Renal cortical epithelial cell (primary cell): ENCODE data around the gene CCL22. TPM values are rescaled to one million over a fixed set of nuclear protein-coding genes. Genes with fewer than 3 reads are reported as not detected.

ENCODE experiments used
- DNase-seq: peaks from one replicate; pipeline ENCODE4 v3.0.0-alpha.2; 2011; ENCODE audit warnings: low read depth
- total RNA-seq: library from RNA; depleted of rRNA; stranded (reverse); fragments of >200 nt; gene quantifications from 2 replicates; pipeline ENCODE4 v1.2.3, GENCODE V29; 2014

Gene CCL22
- total RNA-seq, 1 donor from 2014 or later: not detected

DNA sequence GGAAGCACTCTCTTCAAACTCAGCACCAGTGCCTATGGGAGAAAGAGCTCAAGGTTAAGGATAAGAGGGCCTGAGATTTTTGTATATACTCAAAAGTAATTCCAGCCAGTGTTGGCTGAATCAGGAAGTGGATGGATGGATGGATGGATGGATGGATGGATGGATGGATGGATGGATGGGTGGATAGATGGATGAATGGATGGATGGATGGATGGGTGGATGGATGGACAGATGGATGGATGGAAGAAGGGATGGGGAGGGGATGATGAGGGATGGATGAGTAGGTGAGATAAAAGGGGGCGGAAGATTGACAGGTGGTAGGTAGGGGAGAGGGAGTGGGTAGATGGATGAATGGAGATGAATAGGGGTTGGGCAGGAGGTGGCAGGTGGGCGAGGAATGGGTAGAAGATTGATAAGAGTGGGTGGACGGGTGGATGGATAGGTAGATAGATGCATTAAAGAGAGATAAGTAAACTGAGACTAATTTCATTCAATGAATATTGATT is 17.8 kb downstream of the CCL22 start:
- no peak for DNase-seq

DNA sequence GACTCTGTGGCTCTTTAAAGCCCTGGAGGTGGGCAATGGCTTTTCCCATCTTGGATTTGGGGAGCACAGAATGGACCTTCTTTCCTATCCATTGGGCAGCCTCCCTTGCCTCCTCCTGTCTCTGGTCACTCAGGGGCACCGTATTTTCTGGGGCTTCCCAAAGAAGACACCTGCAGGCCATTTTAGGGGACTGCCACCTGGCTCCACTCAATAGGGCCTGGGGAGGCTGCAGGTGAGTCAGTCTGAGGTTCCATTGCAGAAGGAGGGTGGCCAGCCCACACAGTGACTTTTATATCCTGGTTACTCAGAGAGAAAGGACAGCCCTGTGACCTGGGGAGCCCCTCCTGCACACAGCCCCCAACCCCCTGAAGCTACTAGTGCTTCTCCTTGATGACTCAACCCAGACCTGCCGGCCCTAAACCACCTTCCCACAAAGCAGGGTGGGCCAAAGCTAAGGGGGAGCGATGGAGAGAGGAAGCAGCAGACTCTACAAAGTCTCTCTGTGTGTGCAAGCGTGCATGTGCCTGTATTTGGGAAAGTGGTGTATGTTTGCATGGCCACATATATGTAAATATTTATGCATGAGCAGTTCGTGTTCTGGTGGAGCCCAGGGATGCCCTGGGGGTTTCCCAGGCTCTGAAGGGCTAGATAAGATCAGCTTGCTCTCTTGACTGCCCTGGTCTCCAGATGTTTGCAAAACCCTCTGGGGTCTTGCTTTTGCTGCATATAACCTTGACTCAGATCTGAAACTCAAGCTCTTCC is 18.7 kb downstream of the CCL22 start:
- DNase-seq: peak; percentile 42

DNA sequence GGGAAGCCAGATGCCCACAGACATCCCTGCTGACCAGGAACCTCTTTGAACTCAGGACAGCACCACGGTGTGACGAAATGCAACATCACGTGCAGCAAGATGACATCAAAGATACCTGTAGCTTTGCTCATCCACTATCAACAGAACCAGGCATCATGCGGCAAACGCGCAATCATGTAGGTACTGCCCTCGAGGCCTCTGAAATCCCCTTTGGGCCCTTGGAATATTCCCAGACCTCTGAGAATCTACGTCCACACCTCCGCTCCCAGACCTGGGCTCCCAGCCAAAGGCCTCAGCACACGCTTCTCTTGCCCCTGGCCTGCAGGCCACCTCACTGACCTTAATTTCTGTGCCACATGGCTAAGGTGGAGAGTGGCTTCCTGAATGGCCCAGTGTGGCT is 21.0 kb downstream of the CCL22 start:
- peak; percentile 51 for DNase-seq

DNA sequence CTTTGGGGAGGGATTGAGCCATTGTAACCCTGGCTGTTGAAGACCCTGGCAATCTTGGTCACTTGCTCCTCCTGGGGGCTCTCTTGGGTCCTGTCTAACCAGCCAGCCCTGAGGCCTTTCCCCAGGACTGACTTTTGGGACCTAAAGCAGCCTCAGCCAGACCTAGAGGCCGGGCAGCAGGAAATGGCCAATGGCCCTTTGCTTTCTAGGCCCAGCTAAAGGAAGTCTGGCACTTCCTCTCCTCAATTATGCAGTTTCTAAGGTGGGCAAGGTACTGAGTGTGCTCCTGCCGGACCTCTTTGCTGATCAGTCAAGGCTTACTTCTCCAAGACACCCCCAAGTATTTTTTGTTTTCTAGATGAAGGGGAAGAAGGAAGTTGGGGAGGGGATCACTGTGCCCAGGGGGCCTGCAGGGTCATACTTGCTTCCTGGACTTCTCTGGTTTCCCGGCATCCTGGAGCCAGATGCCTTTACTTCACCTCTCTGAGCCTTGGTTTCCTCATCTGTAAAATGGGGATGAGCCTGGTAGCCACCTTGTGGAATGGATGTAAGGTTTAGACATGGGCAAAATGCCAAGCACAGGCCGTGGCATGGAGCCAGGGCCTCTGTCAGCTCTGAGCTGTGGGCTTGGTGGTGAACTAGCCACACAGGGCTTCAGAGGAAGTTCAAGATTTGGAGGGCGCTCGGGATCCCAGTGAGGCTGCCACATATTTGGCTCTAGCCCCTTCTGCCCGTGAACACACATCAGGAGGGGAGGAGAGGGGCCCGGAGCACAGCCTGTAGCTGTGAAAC is 22.3 kb downstream of the CCL22 start:
- no peak for DNase-seq

DNA sequence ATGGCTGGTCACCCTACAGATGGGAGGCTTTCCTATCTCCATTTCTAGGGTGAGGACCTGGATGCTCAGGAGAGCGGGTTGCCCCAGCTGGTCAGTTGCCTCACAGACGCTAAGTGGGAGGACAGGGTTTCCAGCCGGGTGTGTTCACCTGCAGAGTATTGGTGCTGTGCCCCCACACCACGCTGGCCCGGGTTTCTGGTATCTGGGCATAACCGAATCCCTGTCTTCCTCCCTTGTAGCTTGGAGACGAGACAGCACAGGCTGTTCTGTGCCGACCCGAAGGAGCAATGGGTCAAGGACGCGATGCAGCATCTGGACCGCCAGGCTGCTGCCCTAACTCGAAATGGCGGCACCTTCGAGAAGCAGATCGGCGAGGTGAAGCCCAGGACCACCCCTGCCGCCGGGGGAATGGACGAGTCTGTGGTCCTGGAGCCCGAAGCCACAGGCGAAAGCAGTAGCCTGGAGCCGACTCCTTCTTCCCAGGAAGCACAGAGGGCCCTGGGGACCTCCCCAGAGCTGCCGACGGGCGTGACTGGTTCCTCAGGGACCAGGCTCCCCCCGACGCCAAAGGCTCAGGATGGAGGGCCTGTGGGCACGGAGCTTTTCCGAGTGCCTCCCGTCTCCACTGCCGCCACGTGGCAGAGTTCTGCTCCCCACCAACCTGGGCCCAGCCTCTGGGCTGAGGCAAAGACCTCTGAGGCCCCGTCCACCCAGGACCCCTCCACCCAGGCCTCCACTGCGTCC is 23.4 kb downstream of the CCL22 start:
- no peak for DNase-seq

GRCh38 chr16:57382535-57383275 is 24.1 kb downstream of the CCL22 start:
- no peak for DNase-seq

DNA sequence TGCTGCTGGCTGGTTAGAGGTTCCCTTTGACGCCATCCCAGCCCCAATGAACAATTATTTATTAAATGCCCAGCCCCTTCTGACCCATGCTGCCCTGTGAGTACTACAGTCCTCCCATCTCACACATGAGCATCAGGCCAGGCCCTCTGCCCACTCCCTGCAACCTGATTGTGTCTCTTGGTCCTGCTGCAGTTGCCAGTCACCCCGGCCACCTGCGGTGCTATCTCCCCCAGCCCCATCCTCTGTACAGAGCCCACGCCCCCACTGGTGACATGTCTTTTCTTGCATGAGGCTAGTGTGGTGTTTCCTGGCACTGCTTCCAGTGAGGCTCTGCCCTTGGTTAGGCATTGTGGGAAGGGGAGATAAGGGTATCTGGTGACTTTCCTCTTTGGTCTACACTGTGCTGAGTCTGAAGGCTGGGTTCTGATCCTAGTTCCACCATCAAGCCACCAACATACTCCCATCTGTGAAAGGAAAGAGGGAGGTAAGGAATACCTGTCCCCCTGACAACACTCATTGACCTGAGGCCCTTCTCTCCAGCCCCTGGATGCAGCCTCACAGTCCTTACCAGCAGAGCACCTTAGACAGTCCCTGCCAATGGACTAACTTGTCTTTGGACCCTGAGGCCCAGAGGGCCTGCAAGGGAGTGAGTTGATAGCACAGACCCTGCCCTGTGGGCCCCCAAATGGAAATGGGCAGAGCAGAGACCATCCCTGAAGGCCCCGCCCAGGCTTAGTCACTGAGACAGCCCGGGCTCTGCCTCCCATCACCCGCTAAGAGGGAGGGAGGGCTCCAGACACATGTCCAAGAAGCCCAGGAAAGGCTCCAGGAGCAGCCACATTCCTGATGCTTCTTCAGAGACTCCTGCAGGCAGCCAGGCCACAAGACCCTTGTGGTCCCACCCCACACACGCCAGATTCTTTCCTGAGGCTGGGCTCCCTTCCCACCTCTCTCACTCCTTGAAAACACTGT is 25.0 kb downstream of the CCL22 start:
- peak; percentile 47 for DNase-seq

- no peak for DNase-seq
These were observed 25.9 kb downstream of the CCL22 start for GRCh38 chr16:57384248-57385070.

DNA sequence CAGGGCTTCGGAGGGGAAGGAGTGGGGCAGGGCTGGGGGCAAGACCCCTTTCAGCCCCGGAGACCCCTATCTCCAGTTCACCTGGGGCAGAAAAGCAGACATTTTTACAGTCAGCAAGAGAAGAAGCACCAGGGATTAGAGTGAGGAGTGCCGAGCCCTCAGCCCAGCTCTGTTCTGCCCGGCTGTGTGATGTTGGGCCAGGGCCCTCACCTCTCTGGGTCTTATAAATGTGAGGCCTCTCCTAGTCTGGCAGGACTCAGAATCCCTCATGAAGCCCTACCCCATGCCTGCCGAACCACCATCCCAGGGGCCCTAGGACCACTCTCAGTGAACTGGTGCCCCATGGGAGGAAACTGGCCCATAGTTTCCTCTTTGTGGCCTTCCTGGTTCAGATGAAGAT is 26.5 kb downstream of the CCL22 start:
- no peak for DNase-seq

DNA sequence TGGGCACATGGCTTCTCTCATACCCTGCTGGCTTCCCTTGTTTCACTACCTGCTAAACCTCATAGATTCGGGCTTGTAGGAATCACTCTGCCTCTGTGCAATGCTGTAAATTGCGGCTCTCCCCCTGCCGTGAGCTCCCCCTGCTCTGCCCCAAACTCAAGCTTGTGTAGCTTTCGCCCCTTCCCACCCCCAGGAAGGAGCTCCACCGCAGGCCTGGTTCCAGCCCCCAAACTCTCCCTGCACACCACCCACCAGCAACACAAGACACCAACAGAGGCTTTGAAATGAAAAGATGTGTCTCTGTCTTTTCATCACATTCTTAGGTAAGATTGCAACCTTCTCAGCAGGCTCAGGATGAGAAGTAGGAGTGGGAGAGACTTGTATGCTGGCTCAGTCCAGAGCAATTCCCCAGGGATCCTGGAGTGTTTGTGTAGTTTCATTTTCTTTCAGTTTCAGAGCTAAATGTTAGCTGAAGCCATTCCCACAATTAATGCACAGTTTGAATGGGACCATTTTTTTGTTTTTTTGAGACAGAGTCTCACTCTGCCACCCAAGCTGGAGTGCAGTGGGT is 27.9 kb downstream of the CCL22 start:
- DNase-seq: no peak

DNA sequence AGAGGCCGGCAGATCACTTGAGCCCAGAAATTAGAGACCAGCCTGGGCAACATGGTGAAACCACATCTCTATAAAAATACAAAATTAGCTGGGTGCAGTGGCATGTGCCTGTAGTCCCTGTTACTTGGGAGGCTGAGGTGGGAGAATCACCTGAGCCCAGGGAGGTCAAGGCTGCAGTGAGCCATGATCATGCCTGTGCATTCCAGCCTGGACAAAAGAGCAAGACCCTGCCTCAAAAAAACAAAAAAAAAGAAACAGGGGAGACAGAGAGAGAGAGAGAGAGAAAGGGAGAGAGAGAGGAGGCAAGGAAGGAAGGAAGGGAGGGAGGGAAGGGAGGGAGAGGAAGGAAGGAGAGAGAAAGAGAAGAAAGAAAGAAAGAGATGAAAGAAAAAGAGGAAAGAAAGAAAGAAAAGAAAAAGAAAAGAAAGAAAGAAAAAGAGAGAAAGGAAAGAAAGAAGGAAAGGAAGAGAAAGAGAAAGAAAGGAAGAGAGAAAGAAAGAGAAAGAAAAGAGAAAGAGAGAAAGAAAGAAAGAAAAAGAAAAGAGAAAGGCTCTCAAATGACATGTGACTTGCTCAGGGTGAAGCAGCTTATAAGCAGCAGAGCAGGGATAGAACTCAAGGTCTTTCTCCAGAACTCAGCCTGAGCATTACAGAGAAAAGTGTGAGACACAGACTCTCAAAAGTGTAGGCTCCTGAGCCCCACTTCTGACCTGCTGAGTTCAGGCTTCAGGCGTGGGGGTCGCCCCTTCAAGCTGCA is 29.2 kb downstream of the CCL22 start:
- DNase-seq: no peak

GRCh38 chr16:57388359-57389086 is 29.9 kb downstream of the CCL22 start:
- DNase-seq: peak; percentile 63

GRCh38 chr16:57389087-57389468 is 30.5 kb downstream of the CCL22 start:
- no peak for DNase-seq

DNA sequence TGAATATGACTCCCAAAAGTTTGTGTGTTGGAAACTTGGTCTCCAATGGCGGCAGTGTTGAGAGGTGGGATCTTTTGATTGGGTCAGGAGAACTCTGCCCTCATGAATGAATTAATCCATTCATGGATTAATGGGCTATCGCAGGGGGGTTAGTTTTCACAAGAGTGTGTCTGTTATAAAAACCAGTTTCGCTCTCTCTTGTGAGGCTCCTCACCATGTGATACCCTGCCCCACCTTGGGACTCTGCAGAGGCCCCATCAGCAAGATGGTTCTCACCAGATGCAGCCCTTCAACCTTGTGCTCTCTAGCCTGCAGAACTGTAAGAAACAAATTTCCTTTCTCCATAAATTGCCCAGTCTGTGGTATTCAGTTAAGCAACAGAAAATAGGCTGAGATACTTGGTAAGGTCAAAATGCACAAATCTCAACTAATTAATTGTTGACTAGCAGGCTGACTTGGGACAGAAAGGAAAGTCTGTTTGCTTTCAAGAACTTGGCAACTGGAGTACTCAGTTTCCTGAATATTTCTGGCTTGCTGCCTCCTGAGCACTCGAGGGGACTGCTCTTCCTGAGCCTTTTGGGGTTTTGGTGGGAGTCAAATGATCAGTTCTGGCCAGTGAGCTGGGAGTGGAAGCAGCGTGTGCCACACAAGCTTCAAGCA is 32.2 kb downstream of the CCL22 start:
- DNase-seq: no peak

DNA sequence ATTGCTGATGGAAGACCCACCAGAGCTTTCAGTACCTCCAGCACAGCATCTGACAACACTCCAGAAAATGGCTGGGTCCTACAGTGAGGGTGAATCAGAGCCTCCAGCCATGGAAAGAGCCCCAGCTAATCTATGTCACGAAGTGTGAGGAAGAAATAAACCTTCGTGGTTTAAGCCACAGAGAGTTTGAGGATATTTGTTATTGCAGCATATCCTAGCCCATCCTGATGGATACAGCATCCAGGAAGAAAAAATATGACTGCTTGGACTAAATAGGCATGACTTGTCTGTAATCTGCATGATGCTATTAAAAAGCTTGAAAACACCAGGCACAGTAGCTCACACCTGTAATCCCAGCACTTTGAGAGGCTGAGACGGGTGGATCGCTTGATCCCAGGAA is 32.7 kb downstream of the CCL22 start:
- DNase-seq: no peak

DNA sequence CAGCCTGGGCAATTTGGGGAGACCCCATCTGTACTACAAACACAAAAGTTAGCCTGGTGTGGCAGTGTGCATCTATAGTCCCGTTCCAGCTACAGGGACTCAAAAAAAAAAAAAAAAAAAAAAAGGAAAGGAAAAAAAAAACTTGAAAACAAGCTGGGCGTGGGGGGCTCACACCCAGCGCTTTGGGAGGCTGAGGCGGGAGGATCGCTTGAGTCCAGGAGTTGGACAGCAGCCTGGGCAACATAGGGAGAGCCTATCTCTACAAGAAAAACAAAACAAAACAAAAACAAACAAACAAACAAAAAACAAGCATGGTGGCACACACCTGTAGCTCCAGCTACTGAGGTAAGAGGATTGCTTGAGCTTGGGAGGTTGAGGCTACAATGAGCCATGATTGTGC is 33.1 kb downstream of the CCL22 start:
- no peak for DNase-seq

DNA sequence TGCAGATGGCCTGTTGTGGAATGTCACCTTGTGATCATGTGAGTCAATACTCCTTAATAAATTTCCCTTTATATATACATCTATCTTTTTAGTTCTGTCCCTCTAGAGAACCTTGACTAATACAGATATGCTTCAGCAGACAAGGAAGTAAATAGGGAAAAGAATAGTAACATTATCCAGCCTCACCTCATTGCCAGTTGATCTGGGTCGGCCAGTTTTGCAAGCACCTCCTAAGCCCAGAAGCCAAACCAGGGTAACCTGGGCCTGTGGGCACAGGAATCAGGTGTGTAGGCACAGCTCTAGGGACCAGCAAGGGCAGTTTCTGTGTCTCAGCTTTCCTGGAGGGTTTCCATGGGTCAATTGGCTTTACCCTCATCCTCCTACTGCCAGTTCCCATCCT is 34.1 kb downstream of the CCL22 start:
- peak; percentile 50 for DNase-seq
